GM19463 (cell line): ENCODE data around the gene NFE2L1.

Experiments used
- ATAC-seq: cut with Tn5 transposase; IDR thresholded peaks from one replicate; pipeline ENCODE4 v1.9.1; 2021; ENCODE audit warnings: mild to moderate bottlenecking, moderate library complexity; ENCODE audit not compliant: unreplicated experiment

The NFE2L1 gene

DNA sequence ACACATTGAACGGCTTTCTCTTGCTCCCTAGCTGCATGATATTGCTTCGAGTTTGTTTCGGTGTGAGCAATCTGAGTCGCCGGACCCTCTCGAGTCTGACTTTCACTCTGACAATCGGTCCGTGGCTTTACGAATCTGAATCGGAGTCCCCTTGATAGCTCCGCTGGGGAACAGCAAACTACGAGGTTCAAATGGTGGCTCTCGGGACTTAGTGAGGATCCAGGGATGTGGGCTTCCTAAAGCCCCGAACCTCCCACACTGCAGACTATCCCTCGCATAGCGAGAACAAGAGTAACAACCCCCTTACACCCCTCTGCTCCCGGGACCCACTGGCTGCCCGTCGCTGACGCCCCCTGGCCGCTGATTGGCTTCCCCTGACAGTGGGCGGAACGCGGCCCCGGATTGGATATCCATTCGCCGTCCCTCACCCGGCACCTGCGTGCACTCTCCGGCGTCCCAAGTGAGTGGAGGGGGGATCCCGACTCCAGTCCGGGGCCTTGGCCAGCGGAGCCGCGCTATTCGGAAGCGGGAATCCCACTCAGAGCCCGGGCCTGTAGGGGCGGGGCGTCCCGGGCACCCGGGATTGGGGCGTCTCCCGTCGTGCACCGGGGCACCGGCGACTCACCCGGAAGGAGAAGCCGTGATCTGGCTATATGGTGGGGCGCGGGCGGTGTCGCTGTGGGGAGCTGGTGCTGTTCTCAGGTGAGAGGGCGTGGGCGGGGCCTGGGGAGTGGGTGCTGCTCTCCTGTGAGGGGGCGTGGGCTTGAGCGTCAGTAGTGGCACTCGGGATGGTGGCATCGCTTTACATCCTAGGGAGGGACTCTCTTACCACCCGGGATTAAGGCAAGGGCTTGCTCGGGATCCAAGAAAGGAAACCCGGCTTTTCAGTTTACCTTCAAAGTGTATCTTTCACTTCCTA lies 59.2 kb downstream of the NFE2L1 start, which contains the start of gene SNX11:
Gene SNX11, plus strand, starts transcription at position 630 of the 919 bp plus-strand sequence. CDS start 4,278 bp downstream, outside the sequence.
- peak; percentile 84 for ATAC-seq

GRCh38 chr17:48110761-48111160 lies 62.6 kb downstream of the NFE2L1 start:
- no peak for ATAC-seq
